ENCODE measurements around the gene NSUN6. TPM values are rescaled to one million over a fixed set of nuclear protein-coding genes. Genes with fewer than 3 reads are reported as not detected.

Gene NSUN6
- total and polyA plus RNA-seq, 2 experiments from 2014 or later, result 18.1 to 37.4 TPM

DNA sequence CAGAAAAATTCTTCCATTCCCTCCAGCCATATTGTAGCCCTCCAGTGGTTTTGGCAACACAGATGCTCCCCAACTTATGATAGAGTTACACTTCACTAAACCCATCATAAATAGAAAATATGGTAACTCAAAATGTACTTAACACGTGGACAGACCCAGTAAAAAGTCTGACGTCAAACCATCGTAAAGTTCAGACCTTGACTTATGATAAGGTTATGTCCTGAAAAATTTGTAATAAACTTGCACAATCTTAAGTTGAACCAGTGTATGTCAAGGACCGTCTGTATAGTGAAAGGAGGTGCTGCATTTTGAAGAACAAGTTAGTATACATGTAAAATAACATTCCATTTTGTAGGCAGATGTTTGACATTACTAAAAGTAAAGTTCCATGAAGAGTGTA lies 142.8 kb downstream of the NSUN6 start:
- Histone ChIP-seq H4K20me1 (replicated peaks; ENCODE audit: insufficient read depth) (no peaks in the 10 kb centered on the region), H3K27ac (ENCODE audit: low read depth) (no peak overlapping the region), H3K9me2 (ENCODE audit: insufficient read depth) (no peaks in the 10 kb centered on the region), H3K36me3 (ENCODE audit: insufficient read depth) (no peaks in the 10 kb centered on the region), H3K79me2 (replicated peaks; ENCODE audit: insufficient read depth) (no peaks in the 10 kb centered on the region), H3K27me3 (ENCODE audit: insufficient read depth) (no peaks in the 10 kb centered on the region), H3K4me2 (no peak overlapping the region), H2AFZ (no peak overlapping the region), H3K4me1 (ENCODE audit: insufficient read depth) (no peaks in the 10 kb centered on the region), H3F3A (replicated peaks; ENCODE audit: low read depth) (no peaks in the 10 kb centered on the region), H3K4me3 (no peak overlapping the region)
- TF ChIP-seq, protein P1, sequence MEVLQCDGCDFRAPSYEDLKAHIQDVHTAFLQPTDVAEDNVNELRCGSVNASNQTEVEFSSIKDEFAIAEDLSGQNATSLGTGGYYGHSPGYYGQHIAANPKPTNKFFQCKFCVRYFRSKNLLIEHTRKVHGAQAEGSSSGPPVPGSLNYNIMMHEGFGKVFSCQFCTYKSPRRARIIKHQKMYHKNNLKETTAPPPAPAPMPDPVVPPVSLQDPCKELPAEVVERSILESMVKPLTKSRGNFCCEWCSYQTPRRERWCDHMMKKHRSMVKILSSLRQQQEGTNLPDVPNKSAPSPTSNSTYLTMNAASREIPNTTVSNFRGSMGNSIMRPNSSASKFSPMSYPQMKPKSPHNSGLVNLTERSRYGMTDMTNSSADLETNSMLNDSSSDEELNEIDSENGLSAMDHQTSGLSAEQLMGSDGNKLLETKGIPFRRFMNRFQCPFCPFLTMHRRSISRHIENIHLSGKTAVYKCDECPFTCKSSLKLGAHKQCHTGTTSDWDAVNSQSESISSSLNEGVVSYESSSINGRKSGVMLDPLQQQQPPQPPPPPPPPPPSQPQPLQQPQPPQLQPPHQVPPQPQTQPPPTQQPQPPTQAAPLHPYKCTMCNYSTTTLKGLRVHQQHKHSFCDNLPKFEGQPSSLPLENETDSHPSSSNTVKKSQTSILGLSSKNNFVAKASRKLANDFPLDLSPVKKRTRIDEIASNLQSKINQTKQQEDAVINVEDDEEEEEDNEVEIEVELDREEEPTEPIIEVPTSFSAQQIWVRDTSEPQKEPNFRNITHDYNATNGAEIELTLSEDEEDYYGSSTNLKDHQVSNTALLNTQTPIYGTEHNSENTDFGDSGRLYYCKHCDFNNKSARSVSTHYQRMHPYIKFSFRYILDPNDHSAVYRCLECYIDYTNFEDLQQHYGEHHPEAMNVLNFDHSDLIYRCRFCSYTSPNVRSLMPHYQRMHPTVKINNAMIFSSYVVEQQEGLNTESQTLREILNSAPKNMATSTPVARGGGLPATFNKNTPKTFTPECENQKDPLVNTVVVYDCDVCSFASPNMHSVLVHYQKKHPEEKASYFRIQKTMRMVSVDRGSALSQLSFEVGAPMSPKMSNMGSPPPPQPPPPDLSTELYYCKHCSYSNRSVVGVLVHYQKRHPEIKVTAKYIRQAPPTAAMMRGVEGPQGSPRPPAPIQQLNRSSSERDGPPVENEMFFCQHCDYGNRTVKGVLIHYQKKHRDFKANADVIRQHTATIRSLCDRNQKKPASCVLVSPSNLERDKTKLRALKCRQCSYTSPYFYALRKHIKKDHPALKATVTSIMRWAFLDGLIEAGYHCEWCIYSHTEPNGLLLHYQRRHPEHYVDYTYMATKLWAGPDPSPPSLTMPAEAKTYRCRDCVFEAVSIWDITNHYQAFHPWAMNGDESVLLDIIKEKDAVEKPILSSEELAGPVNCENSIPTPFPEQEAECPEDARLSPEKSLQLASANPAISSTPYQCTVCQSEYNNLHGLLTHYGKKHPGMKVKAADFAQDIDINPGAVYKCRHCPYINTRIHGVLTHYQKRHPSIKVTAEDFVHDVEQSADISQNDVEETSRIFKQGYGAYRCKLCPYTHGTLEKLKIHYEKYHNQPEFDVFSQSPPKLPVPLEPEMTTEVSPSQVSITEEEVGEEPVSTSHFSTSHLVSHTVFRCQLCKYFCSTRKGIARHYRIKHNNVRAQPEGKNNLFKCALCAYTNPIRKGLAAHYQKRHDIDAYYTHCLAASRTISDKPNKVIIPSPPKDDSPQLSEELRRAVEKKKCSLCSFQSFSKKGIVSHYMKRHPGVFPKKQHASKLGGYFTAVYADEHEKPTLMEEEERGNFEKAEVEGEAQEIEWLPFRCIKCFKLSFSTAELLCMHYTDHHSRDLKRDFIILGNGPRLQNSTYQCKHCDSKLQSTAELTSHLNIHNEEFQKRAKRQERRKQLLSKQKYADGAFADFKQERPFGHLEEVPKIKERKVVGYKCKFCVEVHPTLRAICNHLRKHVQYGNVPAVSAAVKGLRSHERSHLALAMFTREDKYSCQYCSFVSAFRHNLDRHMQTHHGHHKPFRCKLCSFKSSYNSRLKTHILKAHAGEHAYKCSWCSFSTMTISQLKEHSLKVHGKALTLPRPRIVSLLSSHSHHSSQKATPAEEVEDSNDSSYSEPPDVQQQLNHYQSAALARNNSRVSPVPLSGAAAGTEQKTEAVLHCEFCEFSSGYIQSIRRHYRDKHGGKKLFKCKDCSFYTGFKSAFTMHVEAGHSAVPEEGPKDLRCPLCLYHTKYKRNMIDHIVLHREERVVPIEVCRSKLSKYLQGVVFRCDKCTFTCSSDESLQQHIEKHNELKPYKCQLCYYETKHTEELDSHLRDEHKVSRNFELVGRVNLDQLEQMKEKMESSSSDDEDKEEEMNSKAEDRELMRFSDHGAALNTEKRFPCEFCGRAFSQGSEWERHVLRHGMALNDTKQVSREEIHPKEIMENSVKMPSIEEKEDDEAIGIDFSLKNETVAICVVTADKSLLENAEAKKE (CRISPR knock-in tag; IDR thresholded peaks at IDR 0.05), result no peak
- no peak for TF ChIP-seq CREB1 (CRISPR knock-in tag; IDR thresholded peaks at IDR 0.05; ENCODE audit: low read depth)
- TF ChIP-seq NANOG (IDR thresholded peaks at IDR 0.05; ENCODE audit: borderline replicate concordance), result no peak
- no peak for TF ChIP-seq EZH2phosphoT487 (IDR thresholded peaks at IDR 0.05; ENCODE audit: unreplicated experiment)
- H3K27me3 Mint-ChIP-seq (ENCODE audit: insufficient read depth, low read depth, poor library complexity), result no peaks in the 10 kb centered on the region
- no peak for ATAC-seq
- no peaks in the 10 kb centered on the region for H3K9me3 Mint-ChIP-seq
- no peak overlapping the region for H3K4me3 Mint-ChIP-seq
- H3K27ac Mint-ChIP-seq, result no peak overlapping the region
- no peaks in the 10 kb centered on the region for H3K36me3 Mint-ChIP-seq (ENCODE audit: low read depth)
- H3K4me1 Mint-ChIP-seq, result no peaks in the 10 kb centered on the region
- DNase-seq (ENCODE audit: low spot score), result no peak

GRCh38 chr10:18505456-18506118 lies 145.8 kb downstream of the NSUN6 start:
- no peak overlapping the region for H3K4me3 Mint-ChIP-seq
- TF ChIP-seq JUNB (IDR thresholded peaks at IDR 0.05; ENCODE audit: unreplicated experiment), result no peak
- TF ChIP-seq EZH2 (IDR thresholded peaks at IDR 0.05; ENCODE audit: low read depth, unreplicated experiment), result no peak
- no peak for TF ChIP-seq ZNF331 (CRISPR knock-in tag; IDR thresholded peaks at IDR 0.05; ENCODE audit: low read depth)
- no peak for TF ChIP-seq POLR2AphosphoS5 (IDR thresholded peaks at IDR 0.05; ENCODE audit: low read depth)

More at GRCh38 chr10:18505456-18506118, 145.8 kb downstream of the NSUN6 start:
- Mint-ChIP-seq H3K27ac (no peak overlapping the region), H3K9me3 (no peaks in the 10 kb centered on the region), H3K27me3 (ENCODE audit: insufficient read depth, low read depth, poor library complexity) (no peaks in the 10 kb centered on the region), H3K4me1 (no peaks in the 10 kb centered on the region), H3K36me3 (ENCODE audit: low read depth) (no peaks in the 10 kb centered on the region)
- Histone ChIP-seq H3K9me2 (ENCODE audit: insufficient read depth) (no peaks in the 10 kb centered on the region), H3K27ac (ENCODE audit: low read depth) (no peak overlapping the region), H3K79me2 (replicated peaks; ENCODE audit: insufficient read depth) (no peaks in the 10 kb centered on the region), H3K27me3 (ENCODE audit: insufficient read depth) (no peaks in the 10 kb centered on the region), H3F3A (replicated peaks; ENCODE audit: low read depth) (no peaks in the 10 kb centered on the region), H3K4me3 (no peak overlapping the region), H3K4me2 (no peak overlapping the region), H2AFZ (no peak overlapping the region), H3K4me1 (ENCODE audit: insufficient read depth) (no peaks in the 10 kb centered on the region), H3K36me3 (ENCODE audit: insufficient read depth) (no peaks in the 10 kb centered on the region), H4K20me1 (replicated peaks; ENCODE audit: insufficient read depth) (no peaks in the 10 kb centered on the region)
- no peak for ATAC-seq
- DNase-seq (ENCODE audit: low spot score), result no peak
